ENCODE results near the gene PTPRM.

- no peak for TF ChIP-seq POLR2A (IDR thresholded peaks at IDR 0.05; ENCODE audit: low read depth, low read length)
- no peak for TF ChIP-seq POLR2AphosphoS5 (IDR thresholded peaks at IDR 0.05; ENCODE audit: low read depth, low read length)
- TF ChIP-seq TAF1 (IDR thresholded peaks at IDR 0.05; ENCODE audit: borderline replicate concordance, low read depth, low read length), result no peak
Measured at GRCh38 chr18:8413189-8413588, 846.1 kb downstream of the PTPRM start.

Data from GM12892 (cell line).